ENCODE data around the gene IL26.

The IL26 gene, protein sequence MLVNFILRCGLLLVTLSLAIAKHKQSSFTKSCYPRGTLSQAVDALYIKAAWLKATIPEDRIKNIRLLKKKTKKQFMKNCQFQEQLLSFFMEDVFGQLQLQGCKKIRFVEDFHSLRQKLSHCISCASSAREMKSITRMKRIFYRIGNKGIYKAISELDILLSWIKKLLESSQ

DNA sequence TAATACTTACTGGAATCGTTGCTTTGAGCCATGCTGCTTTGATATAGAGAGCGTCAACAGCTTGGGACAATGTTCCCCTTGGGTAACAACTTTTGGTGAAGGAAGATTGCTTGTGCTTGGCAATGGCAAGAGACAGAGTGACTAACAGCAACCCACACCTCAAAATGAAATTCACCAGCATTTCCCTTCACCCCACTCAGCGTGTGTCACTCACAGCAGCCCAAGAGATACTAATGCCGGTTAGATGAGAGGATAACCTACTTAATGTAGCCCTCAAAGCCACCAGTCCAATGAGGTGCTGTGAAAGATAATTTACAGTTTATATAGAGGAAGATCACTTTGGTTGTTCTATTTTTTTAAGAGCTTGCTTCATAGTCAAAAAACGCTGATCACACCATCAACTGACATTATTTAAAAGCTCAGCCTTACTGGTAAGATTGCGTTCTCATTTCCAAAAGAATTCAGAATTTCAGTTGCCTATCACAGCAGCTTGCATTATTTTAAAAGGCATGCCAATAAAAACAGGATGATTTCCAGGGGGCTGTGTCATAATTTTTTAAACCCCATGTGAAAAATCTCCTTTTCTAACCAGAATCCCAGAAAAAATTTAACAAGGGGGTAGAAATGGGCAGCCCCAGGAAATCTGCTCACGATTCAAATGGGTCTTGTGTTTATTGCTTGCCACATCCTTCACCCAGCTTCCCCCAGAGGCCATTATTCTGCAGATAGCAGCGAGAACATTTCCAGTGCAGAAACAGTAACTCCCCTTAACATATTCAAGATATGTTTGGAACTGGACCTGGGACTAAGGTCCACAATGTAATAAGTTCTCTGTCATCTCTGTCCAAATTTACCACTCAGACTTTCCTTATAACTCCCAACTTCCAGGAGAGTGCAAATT lies at the start of gene IL26:
TSS of gene IL26 (minus strand) at position 235 of the 901 bp plus-strand sequence. CDS start at position 181, 54 bp downstream.
- no peak for TF ChIP-seq JUND (IDR thresholded peaks at IDR 0.05; ENCODE audit: low read depth)
- in situ Hi-C loops (cut with HindIII; ENCODE audit: low pct_unique_long_range_greater_than_20kb, low sequenced_read_pairs): no loop called here
- DNase-seq (ENCODE audit: low read depth in 1 of 2, low spot score in 1 of 2): no peak

DNA sequence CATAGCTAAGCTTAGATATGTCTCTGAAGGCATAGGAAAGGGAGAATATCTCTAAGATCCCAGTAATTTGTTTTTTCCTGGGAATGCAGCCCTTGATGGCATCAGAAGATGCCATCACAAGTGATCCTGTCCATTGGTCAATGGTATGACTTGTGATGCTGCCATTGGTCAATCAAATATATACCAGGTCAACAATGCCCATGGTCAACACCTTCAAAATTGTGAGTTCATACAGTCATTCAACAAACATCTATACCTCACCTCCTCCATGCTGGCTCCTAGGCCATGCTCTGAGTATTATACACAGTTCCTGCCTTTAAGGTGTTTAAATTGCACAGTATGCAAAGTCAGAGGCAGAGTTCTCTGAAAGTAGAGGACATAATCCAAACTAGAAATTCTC lies 47.1 kb upstream of the IL26 start:
- no peak for DNase-seq (ENCODE audit: low read depth in 1 of 2, low spot score in 1 of 2)
- in situ Hi-C loops (cut with HindIII; ENCODE audit: low pct_unique_long_range_greater_than_20kb, low sequenced_read_pairs): no loop called here
- TF ChIP-seq JUND (IDR thresholded peaks at IDR 0.05; ENCODE audit: low read depth): no peak

DNA sequence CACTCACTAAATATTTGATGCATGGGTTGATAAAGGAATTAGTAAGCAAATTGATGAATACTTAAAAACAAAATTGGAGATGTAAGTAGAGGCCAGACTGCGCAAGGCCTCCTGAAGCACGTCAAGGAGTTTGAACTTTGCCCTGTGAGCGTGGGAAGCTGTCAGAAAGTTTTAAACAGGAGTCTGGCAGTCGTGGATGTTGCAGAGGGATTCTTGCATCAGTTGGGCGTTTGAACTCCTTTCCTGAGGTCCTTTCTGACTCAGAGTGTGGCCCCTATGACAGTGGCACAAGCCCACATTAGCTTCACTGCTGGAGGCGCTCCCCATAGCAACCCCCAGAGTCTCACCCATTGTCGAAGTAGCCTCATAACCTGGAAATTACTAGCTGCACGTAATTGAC lies 45.7 kb upstream of the IL26 start:
- in situ Hi-C loops (cut with HindIII; ENCODE audit: low pct_unique_long_range_greater_than_20kb, low sequenced_read_pairs): no loop called here
- TF ChIP-seq JUND (IDR thresholded peaks at IDR 0.05; ENCODE audit: low read depth): no peak
- no peak for DNase-seq (ENCODE audit: low read depth in 1 of 2, low spot score in 1 of 2)

DNA sequence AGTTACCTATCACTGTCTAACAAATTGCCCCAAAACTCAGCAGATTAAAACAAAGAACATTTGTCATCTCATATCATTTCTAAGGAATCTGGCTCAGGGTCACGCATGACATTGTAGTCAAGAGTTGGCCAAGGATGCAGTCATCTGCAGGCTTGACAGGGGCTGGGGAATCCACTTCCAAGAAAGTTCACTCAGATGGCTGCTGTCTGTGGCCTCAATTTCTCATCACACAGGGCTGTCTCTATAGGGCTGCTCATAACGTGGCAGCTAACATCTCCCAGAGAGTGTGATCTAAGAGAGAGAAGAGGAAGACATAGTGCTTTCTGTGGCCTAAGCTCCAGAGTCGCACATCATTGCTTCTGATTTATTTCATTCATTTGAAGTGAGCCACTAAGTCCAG lies 44.7 kb upstream of the IL26 start:
- no peak for TF ChIP-seq JUND (IDR thresholded peaks at IDR 0.05; ENCODE audit: low read depth)
- DNase-seq (ENCODE audit: low read depth in 1 of 2, low spot score in 1 of 2): no peak
- in situ Hi-C loops (cut with HindIII; ENCODE audit: low pct_unique_long_range_greater_than_20kb, low sequenced_read_pairs): no loop called here

DNA sequence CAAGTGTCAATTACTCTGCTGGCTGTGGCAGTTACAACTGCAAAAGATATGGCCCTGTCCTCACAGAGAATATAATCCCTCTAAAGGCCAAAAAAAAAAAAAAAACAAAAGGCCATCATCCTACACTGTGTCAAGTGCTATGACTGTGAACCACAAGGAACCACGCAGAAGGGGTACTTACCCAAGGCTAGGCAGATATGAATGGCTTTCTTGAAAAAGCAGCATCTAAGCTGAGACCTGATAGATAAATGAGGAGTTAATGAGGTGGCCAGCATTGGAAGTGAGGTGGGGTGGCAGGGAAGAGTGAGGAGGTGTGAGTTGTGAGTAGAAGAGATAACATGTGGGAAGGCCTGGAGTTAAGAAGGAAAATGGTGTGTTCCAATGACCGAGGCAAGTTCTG lies 44.2 kb upstream of the IL26 start:
- TF ChIP-seq JUND (IDR thresholded peaks at IDR 0.05; ENCODE audit: low read depth): no peak
- in situ Hi-C loops (cut with HindIII; ENCODE audit: low pct_unique_long_range_greater_than_20kb, low sequenced_read_pairs): no loop called here
- no peak for DNase-seq (ENCODE audit: low read depth in 1 of 2, low spot score in 1 of 2)

DNA sequence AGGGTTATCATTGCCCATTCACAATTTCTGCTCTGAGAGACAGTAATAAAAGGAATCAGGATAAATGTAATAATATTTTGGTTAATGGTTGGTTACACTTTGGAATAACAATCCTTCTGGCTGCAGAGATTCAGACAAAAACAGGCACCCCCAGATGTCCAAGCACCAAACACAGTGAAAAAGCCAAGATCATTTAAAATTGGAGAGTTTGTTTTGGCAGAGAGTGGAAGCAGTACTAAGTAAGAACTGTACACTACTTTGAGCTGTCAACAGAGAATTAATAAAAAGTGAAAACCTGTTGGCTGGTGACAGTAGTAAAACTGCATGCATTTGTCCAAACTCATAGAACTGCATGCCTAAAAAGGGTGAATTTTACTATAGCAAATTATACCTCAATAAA lies 43.4 kb upstream of the IL26 start:
- in situ Hi-C loops (cut with HindIII; ENCODE audit: low pct_unique_long_range_greater_than_20kb, low sequenced_read_pairs): no loop called here
- DNase-seq (ENCODE audit: low read depth in 1 of 2, low spot score in 1 of 2): no peak
- no peak for TF ChIP-seq JUND (IDR thresholded peaks at IDR 0.05; ENCODE audit: low read depth)

DNA sequence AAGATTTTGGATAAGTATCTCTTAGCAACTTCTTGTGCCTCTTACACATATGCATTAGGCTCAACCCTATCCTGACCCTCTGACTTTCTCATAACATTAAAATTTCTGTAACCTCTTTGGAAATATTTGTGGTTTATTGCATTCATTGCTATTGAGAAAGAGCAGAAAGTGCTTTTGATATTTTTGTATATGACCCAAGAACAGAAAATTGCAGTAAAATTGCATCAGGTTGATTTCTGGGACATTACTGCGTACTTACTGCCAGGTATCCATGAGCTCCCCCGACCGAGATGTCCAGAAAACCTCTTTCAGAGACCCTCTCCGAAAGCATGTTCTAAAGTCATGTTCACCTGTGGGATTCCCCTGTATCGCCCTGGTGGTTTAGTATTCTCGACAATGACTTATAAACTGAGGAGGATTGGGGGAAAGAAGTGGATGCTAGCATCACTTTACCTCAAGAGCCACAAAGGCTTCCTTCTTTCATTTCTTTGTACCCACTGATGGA lies 42.3 kb upstream of the IL26 start:
- DNase-seq (ENCODE audit: low read depth in 1 of 2, low spot score in 1 of 2): no peak
- in situ Hi-C loops (cut with HindIII; ENCODE audit: low pct_unique_long_range_greater_than_20kb, low sequenced_read_pairs): no loop called here
- TF ChIP-seq JUND (IDR thresholded peaks at IDR 0.05; ENCODE audit: low read depth): no peak

DNA sequence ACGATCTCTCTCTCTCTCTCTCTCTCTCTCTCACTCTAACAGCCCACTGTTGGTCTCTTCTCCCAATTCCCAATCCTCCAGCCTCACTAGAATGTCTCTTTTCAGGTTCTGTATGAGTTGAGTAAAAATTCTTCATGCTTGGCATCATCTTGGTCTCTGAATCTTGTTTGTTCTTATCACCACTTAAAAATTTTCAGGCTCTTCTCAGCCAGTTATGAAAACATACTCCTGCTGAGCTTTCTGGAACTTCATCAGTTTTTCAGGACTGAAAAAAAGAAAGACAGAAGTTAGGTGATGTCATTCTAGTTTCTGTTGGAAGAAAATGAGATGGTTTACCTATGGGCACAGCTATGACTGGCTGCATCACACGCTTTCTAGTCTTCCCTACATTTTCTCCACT lies 39.2 kb upstream of the IL26 start:
- in situ Hi-C loops (cut with HindIII; ENCODE audit: low pct_unique_long_range_greater_than_20kb, low sequenced_read_pairs): no loop called here
- no peak for DNase-seq (ENCODE audit: low read depth in 1 of 2, low spot score in 1 of 2)

DNA sequence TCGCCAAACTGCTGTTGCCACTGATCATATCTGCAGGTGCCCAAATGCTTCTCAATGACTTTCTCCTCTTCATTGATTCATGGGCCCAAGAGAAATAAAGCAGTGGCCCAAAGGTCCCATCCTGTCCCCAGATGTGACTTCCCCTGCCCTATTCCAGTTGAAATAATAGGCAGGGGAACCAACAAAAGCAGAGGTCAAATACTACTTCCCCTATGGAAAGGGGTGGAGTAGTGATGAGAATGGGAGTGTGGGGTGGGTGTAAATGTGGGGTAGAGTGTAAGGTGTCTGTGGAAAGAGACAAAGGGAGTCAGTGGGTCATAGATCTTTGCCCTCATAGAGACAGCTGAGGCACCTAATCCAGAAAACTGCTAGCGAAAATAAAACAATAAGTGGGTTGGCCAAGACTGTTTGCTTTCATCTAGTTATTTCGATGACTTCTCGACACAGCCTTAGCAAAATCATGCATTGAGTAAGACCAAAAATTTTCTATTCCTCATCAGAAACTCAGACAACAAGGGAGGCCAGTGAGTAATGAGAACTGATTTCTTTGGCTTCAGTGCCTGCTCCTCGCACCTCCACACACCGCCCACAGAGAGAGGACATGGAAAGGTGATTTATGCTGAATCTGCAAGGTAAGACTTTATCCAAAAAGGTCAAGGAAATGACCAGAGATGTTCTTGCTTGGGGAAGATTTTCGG lies 38.7 kb upstream of the IL26 start:
- no peak for TF ChIP-seq JUND (IDR thresholded peaks at IDR 0.05; ENCODE audit: low read depth)
- in situ Hi-C loops (cut with HindIII; ENCODE audit: low pct_unique_long_range_greater_than_20kb, low sequenced_read_pairs): no loop called here
- DNase-seq (ENCODE audit: low read depth in 1 of 2, low spot score in 1 of 2): no peak

More for the DNA sequence above, 39.2 kb upstream of the IL26 start:
- no peak for TF ChIP-seq JUND (IDR thresholded peaks at IDR 0.05; ENCODE audit: low read depth)

DNA sequence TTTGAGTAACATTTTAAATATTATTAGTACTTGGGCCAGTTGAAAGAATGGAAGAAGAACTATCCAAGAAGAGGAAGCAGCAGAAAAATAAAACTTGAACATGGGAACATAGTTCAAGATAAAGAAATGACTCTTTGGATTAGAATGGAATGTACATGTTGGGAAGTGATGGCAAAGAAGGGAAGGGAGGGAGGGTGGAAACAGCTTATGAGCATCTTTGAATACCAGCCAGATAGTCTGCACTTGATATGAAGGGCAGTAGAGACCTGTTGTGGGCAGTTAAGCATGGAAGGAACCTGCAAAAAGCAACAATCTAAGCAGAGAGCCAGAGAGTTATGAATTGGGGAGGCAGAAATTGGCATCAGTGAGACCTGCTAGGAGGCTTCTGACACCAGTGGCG lies 37.8 kb upstream of the IL26 start:
- in situ Hi-C loops (cut with HindIII; ENCODE audit: low pct_unique_long_range_greater_than_20kb, low sequenced_read_pairs): no loop called here
- DNase-seq (ENCODE audit: low read depth in 1 of 2, low spot score in 1 of 2): no peak
- TF ChIP-seq JUND (IDR thresholded peaks at IDR 0.05; ENCODE audit: low read depth): no peak

DNA sequence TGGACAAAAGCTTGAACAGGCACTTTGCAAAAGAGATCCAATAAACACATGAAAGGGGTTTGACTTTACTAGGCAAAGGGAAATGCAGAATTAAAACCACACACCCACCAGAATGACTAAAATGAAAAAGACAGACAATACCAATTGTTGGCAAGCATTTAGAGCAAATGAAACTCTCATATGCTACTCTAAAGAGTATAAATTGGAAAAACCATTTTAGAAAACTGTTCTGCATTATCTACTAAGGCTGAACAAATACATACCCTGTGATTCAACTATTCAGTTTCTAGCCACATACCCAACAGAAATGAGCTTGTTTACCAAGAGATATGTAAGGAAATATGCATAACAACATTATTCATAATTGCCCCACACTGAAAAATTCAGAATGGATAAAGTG lies 36.3 kb upstream of the IL26 start:
- DNase-seq (ENCODE audit: low read depth in 1 of 2, low spot score in 1 of 2): no peak
- in situ Hi-C loops (cut with HindIII; ENCODE audit: low pct_unique_long_range_greater_than_20kb, low sequenced_read_pairs): no loop called here
- no peak for TF ChIP-seq JUND (IDR thresholded peaks at IDR 0.05; ENCODE audit: low read depth)

DNA sequence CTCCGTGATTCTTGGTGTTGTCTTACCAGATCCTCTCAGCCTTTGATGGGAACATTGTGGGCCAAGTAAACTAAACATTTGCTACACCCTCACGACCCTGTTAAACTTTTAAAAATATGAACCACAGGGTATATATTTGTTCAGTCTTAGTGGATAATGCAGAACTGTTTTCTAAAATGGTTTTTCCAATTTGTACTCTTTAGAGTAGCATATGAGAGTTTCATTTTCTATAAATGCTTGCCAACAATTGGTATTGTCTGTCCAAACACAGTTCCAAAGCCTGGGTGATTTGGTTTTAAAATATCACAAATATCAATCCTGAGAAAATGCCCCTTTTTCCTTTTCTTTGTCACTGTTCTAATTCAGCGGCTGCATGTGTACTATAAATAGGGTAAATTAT lies 34.5 kb upstream of the IL26 start:
- no peak for DNase-seq (ENCODE audit: low read depth in 1 of 2, low spot score in 1 of 2)
- TF ChIP-seq JUND (IDR thresholded peaks at IDR 0.05; ENCODE audit: low read depth): no peak
- in situ Hi-C loops (cut with HindIII; ENCODE audit: low pct_unique_long_range_greater_than_20kb, low sequenced_read_pairs): no loop called here
